ENCODE data around the gene NSMCE3. TPM values are rescaled to one million over a fixed set of nuclear protein-coding genes. Genes with fewer than 3 reads are reported as not detected.

The NSMCE3 gene
- total RNA-seq (2014; rRNA removed; shearing (Covaris generic); ENCODE audit: low replicate concordance): 9.4 and 9.8 TPM in 2 replicates

DNA sequence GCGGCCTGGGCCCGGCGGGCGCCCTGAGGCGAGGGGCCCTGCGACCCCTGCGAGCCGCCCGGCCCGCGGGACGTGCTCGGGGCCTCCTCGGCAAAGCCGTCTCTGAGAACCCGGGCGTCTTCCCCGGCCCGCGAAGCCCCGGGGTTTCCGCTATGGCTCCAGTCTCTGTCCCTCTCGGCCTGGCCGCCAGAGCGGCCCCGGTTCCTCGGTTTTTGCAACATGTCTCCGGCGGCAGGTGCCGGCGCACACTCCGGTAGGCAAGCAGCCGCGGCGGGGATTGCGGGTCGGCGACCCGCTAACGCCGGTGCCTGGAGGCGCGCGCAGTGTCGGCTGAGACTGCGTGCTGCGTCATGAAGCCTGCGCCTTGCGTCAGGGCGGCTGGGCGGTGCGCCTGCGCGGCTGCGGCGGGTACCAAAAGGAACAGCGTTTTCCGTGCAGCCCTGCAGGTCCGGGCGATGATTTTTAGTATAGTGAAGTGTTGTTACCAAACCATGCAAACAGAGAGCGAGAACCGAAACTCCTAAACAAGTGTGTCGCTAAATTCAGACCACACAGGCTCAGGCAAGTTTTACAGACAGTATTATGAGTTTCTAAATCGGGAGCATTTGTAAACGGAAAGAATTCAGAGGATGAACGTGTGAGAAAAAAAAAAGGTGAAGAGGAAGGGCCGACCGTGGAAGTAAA is at the start of gene NSMCE3:
Gene NSMCE3, minus strand, starts transcription at position 338 of the 684 bp plus-strand sequence. Its CDS starts 117 bp downstream, at position 221.
- in situ Hi-C loops (cut with HindIII; ENCODE audit: low pct_unique_long_range_greater_than_20kb, low sequenced_read_pairs): no loop called here
- peak; percentile 78 for DNase-seq (ENCODE audit: low read depth)

GRCh38 chr15:29316422-29316821 is 46.8 kb upstream of the NSMCE3 start:
- in situ Hi-C loops (cut with HindIII; ENCODE audit: low pct_unique_long_range_greater_than_20kb, low sequenced_read_pairs): no loop called here
- DNase-seq (ENCODE audit: low read depth): no peak

GRCh38 chr15:29312387-29312786 is 42.8 kb upstream of the NSMCE3 start:
- in situ Hi-C loops (cut with HindIII; ENCODE audit: low pct_unique_long_range_greater_than_20kb, low sequenced_read_pairs): no loop called here
- peak; percentile 10 for DNase-seq (ENCODE audit: low read depth)

GRCh38 chr15:29311696-29312095 is 42.1 kb upstream of the NSMCE3 start:
- DNase-seq (ENCODE audit: low read depth): no peak
- in situ Hi-C loops (cut with HindIII; ENCODE audit: low pct_unique_long_range_greater_than_20kb, low sequenced_read_pairs): no loop called here

DNA sequence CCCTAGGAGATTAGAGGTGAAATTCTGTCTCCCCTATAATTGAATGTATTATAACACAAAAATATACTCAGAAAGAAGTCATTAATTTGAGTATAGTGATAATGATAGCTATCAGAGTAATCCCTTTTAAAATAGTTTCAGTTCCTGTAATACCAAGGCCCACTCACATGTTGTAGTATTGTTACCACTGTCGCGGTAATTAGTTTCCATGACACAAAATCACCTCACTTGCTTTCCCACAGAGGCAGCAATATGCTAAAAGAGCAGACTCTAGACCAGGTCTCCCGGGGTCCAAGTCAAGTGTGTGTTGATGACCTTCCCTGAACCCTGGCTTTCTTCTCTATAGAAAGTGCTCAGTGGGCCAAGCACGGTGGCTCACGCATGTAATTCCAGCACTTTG is 39.5 kb upstream of the NSMCE3 start:
- in situ Hi-C loops (cut with HindIII; ENCODE audit: low pct_unique_long_range_greater_than_20kb, low sequenced_read_pairs): no loop called here
- DNase-seq (ENCODE audit: low read depth): no peak

DNA sequence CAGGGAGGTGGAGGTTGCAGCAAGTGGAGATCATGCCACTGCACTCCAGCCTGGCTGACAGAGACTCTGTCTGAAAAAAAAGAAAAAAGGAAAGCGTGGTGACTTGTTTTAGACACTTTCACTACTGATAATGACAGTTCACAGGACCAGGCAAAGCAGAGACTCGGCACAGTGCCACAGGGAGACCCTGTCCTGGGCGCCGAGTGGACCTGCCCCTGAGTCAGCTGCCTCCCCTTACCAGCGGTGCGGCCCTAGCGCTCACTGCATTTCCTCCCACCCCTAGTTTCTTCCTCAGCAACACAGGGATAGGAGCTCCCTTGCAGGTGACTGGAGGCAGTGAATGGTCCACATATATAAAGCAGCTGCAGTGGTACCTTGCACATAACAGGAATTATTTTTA is 38.7 kb upstream of the NSMCE3 start:
- DNase-seq (ENCODE audit: low read depth): no peak
- in situ Hi-C loops (cut with HindIII; ENCODE audit: low pct_unique_long_range_greater_than_20kb, low sequenced_read_pairs): no loop called here

DNA sequence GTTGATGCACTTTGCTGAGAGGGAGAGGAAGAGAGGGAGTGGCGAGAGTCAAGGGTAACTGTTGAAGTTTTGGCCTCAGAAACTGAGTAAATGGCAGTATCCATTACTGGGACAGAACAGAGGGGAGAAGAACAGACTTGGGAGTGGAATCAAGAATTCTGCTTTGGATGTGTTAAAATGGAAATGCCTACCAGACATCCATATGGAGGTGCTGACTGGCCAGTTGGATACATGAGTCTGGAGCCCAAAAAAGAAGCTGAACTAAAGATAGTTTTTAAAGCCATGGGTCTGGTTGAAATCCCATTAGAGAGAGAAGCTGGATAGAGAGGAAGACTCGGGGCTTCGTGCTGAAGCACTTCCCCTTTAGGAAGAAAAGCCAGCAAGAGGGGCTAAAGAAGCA is 35.9 kb upstream of the NSMCE3 start:
- DNase-seq (ENCODE audit: low read depth): no peak
- in situ Hi-C loops (cut with HindIII; ENCODE audit: low pct_unique_long_range_greater_than_20kb, low sequenced_read_pairs): no loop called here

DNA sequence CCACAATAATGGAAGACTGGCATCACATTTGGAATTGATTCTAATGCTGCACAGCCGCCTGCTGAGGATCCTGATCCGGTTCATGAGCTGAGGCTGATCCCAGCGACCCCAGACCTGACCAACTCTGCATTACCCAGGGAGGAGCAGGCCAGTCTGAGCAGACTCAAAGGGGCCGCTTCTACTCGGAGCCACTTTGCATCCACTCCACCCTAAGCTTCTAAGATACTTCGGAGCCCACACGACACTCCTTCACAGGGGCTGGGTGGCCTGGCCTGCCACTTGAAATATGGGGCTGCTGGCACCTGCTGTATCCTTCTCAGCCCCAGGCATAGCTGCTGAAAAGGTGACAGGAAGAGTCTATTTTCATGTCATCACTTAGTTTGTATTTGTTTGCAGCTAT is 33.2 kb upstream of the NSMCE3 start:
- in situ Hi-C loops (cut with HindIII; ENCODE audit: low pct_unique_long_range_greater_than_20kb, low sequenced_read_pairs): no loop called here
- no peak for DNase-seq (ENCODE audit: low read depth)

- DNase-seq (ENCODE audit: low read depth): no peak
- in situ Hi-C loops (cut with HindIII; ENCODE audit: low pct_unique_long_range_greater_than_20kb, low sequenced_read_pairs): no loop called here
Observed at GRCh38 chr15:29299784-29300183, 30.2 kb upstream of the NSMCE3 start.

GRCh38 chr15:29299331-29299730 is 29.7 kb upstream of the NSMCE3 start:
- no peak for DNase-seq (ENCODE audit: low read depth)
- in situ Hi-C loops (cut with HindIII; ENCODE audit: low pct_unique_long_range_greater_than_20kb, low sequenced_read_pairs): no loop called here

DNA sequence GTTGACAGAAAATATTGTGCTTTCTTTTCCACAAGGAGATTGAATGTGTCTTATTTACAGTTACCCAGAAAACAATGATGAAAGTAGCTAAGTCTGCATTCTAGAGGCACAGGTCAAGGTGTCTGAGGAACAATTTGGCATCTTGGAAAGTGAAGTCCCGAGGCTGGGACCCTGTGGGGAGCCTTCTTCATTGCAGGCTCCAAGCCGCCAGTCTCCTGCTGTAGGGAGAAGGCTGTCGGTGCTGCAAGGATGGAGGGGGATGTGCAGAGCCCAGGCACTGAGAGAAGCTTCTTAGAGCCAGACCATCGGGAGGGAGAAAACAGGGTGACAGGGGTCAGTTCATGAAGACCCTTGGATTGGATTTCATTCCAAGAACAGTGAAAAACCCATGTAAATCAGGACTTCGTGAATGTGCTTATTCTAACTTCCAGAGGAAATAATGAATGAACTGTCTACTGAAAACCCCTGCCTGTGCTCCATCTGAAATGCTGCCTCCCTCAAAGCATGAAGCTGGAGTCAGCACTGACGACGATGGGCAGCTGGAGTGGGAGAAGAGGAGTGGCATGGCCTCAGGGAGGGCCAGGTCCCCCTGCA is 25.2 kb upstream of the NSMCE3 start:
- DNase-seq (ENCODE audit: low read depth): no peak
- in situ Hi-C loops (cut with HindIII; ENCODE audit: low pct_unique_long_range_greater_than_20kb, low sequenced_read_pairs): no loop called here

DNA sequence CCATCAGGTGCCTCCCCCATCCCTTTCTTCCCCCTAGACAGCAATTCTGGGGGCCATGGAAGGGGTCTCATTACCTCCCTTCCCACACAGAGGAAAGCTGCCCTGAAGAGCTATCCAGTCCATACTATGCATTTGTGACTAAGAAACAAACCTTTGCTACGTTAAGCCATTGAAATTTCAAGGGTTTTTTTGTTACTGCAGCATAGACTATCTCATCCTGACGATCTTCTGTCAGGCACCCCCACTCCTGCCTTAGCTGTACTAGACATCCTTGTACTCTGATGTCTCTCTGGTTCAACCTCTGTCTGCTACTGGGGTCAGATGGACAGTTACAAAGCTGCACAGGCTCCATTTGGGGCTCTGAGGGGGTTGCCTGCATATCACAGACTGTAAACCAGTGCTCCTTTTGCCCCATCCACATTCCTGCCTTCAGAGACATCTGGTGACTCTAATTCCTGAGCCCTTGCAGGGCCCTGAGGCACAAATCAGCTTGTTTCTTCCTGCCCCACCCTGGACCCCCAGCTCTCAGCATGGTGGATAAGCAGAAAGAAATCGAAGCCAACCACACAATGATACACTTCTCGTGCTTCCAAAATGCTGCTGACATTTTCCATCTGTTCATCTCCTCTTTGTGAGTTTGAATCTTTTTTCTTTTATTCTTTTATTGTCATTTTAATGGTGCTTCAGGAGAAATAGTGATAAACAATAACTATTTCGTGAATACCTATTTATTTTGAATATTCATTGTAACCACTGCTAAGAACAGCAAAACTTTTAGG is 21.6 kb upstream of the NSMCE3 start:
- in situ Hi-C loops (cut with HindIII; ENCODE audit: low pct_unique_long_range_greater_than_20kb, low sequenced_read_pairs): no loop called here
- DNase-seq (ENCODE audit: low read depth): no peak

DNA sequence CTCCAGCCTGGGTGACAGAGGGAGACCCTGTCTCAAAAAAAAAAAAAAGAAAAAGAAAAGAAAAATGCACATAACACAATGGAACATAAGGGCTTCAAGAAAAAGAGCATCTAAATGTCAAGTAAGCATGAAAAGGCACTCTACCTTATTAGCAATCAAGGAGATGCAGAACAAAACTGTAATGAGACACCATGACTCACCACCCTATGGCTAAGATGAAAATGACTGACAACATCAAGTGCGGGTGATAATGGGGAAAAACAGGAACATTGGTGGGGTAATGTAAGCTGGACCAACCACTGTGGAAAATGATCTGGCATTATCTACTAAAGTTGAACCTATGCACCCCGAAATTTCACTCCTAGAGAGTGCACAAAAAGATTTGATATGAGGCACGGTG is 19.6 kb upstream of the NSMCE3 start:
- in situ Hi-C loops (cut with HindIII; ENCODE audit: low pct_unique_long_range_greater_than_20kb, low sequenced_read_pairs): no loop called here
- no peak for DNase-seq (ENCODE audit: low read depth)

GRCh38 chr15:29285386-29285785 is 15.8 kb upstream of the NSMCE3 start:
- in situ Hi-C loops (cut with HindIII; ENCODE audit: low pct_unique_long_range_greater_than_20kb, low sequenced_read_pairs): no loop called here
- DNase-seq (ENCODE audit: low read depth): no peak

DNA sequence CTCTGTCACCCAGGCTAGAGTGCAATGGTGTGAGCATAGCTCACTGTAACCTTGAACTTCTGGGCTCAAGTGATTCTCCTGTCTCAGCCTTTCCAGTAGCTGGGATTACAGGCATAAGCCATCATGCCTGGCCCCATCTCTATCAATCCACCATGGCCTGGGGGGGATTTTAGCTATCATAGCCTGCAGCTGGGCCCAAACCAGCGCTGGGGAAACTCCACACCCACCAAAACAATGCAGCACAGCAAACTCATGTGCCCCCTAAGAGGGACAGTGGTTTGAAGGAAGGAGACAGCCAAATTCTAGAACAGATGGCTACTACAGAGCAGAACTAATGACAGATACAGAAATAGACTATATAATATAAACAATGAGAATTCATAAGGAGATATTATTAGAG is 13.8 kb upstream of the NSMCE3 start:
- in situ Hi-C loops (cut with HindIII; ENCODE audit: low pct_unique_long_range_greater_than_20kb, low sequenced_read_pairs): no loop called here
- DNase-seq (ENCODE audit: low read depth): no peak

DNA sequence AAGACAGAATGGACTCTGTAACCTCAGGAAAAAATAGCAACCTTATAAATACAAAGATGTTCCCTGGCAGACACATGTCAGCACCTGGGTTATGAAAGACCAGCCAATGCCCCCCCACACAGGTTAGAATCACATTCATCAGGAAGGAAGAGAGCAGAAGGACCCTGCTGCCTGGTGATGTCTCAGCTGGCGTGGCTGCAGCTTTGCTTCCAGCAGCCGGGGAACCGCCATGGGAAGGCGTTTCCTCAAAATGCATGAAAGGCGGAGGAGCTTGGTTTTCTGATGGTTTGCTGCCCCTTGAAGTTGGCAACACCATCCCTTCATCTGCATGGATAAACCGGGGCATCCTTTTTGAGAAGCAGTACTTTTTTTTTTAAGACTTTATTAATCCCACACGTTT is 10.9 kb upstream of the NSMCE3 start:
- in situ Hi-C loops (cut with HindIII; ENCODE audit: low pct_unique_long_range_greater_than_20kb, low sequenced_read_pairs): no loop called here
- no peak for DNase-seq (ENCODE audit: low read depth)

DNA sequence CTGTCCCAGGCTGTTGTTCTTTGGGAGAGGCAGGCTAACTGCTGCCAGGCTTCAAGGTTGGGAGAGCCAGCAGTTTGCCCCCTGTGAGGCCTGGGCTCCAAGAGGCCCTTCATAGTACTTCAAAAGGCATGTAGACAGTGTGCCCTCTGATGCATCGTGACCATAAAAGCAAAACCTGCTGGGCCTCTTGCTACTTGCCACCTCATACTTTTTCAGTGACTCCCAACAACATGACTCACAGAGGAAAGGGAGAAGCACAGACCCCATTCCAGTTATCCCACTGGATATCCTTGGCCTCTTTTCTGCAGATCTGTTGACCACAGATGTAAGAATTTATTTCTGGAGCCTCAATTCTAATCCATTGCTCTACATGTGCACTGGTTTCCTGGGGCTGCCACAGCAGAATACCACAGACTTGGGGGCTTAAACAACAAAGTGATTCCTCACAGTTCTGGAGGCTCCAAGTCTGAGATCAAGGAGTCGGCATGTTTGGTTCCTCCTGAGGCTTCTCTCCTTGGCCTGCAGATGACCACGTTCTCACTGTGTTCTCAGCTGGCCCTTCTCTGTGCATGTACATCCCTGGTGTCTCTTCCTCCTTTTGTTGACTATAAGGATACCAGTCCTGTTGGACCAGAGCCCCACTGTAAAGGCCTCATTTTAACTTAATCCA is 8.9 kb upstream of the NSMCE3 start:
- in situ Hi-C loops (cut with HindIII; ENCODE audit: low pct_unique_long_range_greater_than_20kb, low sequenced_read_pairs): no loop called here
- DNase-seq (ENCODE audit: low read depth): no peak

DNA sequence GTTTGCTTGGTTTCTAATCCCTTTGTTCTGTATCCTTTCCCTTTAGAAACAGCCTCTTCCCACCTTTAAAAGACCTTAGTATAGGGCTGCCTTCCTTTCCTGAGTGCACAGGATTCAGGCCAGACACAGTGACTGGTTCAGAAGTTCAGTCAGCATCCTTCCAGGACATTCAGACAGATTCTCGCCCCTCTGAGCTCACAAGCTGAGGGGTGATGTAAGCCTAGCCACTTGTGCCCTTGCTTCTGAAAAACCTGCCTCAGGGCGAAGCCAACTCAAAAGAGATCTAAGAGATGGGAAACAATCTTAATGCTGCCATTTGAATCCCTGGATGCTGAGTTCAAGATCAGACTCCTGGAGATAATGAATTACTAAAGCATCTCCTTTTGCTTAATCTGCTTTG is 6.7 kb upstream of the NSMCE3 start:
- DNase-seq (ENCODE audit: low read depth): no peak

GRCh38 chr15:29275855-29276254 is 6.2 kb upstream of the NSMCE3 start:
- in situ Hi-C loops (cut with HindIII; ENCODE audit: low pct_unique_long_range_greater_than_20kb, low sequenced_read_pairs): no loop called here
- DNase-seq (ENCODE audit: low read depth): no peak

More for the DNA sequence above, 6.7 kb upstream of the NSMCE3 start:
- in situ Hi-C loops (cut with HindIII; ENCODE audit: low pct_unique_long_range_greater_than_20kb, low sequenced_read_pairs): no loop called here
